KBM-7 (cell line): ENCODE results near the gene NHERF2.
"Not testable (repeated sequence)": the region's sequence is repeated elsewhere in the genome, so short reads cannot be mapped to it uniquely, and the experiment has no call there.

Experiments
- DNase-seq: peaks from one replicate; pipeline ENCODE4 v3.0.0-alpha.2; 2015
- in situ Hi-C: fragments of 300-500 bp; cut with MboI; formaldehyde crosslinking; loops from 2 replicates; pipeline ENCODE4 v1.14.3; 2020; ENCODE audit warnings: low sequenced_read_pairs, low pct_unique_long_range_greater_than_20kb, mixed read lengths

Gene NHERF2

DNA sequence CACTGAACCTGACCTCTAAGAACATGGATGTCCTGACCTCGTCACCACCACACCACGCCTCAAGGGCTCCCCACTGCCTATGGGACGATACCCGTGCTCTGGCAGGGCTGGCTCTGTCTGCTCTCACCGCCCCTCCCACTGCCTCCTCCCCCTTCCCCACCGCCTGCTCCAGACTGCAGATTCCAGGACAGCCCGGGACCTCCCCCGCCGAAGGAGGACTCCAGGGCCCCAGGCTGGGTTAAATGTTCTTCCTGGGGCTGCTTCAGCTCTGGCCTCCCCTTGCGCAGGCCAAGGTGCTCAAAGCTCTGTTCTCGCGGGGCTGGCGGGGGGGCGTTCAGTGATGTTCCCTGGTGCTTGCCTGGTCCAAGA, 4.0 kb upstream of the NHERF2 start:
- in situ Hi-C loops: loop anchor here (10.0 kb wide), 1 partner anchor 122 kb away; the partner anchor contains the start of gene RAB26
- no peak for DNase-seq

DNA sequence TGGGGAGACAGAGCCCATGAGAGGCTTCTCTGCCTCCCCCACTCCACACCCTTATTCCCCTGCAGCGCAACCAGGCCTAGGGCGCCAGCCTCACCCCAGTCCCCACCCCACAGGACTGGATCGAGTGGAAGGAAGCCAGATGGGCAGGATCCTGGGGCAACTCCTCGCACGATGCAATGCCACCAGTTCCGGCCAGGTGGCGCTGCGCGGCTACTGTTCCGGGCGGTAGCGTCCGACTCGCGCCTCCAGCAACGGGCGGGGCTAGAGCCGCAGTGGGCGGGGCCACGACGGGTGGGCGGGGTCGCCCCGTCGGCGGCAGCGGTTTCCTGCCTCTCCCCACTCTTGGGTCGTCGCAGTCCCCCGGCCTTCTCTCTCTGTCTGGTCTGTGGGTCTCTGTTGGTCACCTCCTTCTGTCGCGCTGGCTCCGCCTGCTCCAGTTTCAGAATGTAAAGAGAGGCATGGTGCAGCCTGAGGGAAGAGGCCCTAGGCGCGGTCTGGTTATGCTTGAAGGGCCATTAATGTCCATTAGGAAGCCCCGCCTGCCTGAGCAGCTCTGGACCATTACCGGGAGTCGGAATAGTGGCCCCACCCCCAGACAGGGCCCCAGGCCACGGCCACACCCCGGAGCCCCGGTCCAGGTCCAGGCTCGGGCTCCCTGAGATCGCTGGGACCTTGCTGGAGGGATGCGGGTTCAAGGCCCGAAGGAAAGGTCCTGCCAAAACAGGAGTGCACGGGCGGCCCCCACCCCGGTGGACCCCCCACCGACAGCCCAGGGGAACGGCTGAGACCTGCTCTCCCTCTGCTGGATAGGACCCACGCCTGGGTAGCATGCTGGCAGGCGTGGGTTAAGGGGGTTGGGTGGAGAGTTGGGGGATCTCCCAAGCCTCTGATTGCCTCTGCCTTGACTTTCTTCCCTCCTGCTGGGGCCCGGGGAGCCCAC, 3.3 kb upstream of the NHERF2 start:
- peak; percentile 95 for DNase-seq
- in situ Hi-C loops: loop anchor here (10.0 kb wide), 1 partner anchor 121 kb away; the partner anchor contains the start of gene RAB26

DNA sequence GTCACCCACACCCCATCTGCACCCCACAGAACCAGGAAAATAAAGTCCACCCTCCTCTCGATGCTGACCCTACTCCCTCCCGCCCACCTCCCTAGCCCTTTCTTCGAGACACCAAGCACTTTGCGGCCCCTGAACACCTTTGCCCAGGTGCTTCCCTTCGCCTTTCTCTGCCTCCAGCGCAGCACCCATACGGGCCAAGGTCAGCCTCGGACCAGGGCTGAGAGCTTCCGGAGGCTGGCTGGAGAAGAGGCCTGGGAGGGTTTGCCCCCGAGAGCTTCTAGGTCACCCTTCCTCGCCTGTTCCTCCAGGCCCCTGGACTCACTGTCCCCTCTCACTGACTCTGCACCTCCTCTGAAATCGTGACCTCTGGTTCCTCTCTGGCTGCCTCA, 2.7 kb upstream of the NHERF2 start:
- in situ Hi-C loops: loop anchor here (10.0 kb wide), 1 partner anchor 121 kb away; the partner anchor contains the start of gene RAB26
- DNase-seq: no peak

DNA sequence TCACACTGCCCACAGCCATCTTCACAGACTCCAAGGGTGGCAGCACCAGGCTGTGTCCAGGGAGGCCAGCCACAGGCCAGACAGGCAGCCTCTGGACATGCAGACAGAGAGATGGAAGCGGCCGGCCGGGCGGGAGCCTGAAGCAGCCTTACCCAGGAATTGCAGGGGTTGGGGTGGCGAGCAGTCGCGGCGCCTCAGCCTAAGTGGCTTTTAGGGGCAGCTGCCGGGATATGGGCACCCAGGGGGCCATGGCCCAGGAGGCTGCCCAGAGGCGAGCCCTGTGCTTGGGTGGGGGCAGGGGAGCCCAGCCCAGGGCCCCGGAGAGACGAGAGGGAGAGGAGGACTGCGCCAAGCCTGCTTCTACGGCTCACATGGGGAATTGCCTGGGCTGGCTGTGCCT, 1.5 kb upstream of the NHERF2 start:
- in situ Hi-C loops: loop anchor here (10.0 kb wide), 1 partner anchor 120 kb away; the partner anchor contains the start of gene RAB26
- DNase-seq: no peak

DNA sequence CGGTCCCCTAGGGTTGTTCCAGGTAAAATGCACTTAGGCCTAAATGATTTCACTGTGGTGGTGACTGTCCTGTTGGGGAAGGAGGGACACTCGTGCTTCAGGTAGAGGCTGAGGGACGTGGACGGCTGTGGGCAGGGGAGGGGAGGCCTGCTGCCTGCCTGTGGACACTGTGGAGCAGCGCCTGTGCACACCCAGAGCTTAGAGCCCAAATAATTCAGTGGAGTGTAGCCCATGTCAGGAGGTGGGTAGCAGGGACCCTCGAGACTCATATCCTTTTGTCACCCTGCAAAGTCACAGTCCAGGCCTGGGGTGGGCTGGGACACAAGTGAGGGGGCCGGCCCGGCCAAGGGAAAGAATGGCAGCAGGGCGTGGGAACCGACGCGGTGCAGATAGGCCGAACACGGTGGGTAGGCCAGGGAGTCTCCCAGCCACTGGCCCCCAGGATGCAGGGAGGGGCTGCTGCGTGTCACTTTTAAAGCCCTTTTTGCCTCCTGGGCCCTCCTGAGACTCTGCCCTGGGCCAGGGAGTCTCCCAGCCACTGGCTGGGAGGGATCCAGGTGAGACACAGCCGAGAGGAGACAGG, 733 bp upstream of the NHERF2 start:
- in situ Hi-C loops: loop anchor here (10.0 kb wide), 1 partner anchor 119 kb away; the partner anchor contains the start of gene RAB26

GRCh38 chr16:2027024-2028010, 615 bp downstream of the NHERF2 start:
- peak; percentile 46 for DNase-seq
- in situ Hi-C loops: loop anchor here (10.0 kb wide), 1 partner anchor 117 kb away; the partner anchor contains the start of gene RAB26

More for the DNA sequence above, 733 bp upstream of the NHERF2 start:
- DNase-seq: no peak

DNA sequence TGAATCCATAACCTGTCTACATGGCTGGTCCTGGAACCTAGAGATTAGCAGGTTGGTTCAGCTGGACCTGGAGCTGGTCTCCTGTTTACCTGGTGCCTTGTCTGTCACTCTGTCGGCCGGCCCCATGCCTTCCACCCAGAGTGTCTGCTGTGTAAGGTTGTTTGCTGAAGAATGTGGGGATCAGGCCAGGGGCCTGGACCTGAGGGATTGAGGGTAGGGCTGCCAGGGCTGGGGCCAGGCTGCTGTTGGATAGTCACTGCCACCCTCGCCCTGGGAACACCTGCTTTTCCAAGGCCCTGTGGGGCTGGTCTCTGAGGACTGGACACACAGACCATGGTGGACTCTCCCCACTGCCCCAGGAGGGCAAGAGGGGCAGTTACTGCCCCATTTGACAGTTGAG, 1.4 kb downstream of the NHERF2 start:
- DNase-seq: no peak
- in situ Hi-C loops: loop anchor here (10.0 kb wide), 1 partner anchor 117 kb away; the partner anchor contains the start of gene RAB26

- in situ Hi-C loops: loop anchor here (10.0 kb wide), 1 partner anchor 116 kb away; the partner anchor contains the start of gene RAB26
- DNase-seq: no peak
These were observed 2.0 kb downstream of the NHERF2 start for GRCh38 chr16:2028620-2029220.

DNA sequence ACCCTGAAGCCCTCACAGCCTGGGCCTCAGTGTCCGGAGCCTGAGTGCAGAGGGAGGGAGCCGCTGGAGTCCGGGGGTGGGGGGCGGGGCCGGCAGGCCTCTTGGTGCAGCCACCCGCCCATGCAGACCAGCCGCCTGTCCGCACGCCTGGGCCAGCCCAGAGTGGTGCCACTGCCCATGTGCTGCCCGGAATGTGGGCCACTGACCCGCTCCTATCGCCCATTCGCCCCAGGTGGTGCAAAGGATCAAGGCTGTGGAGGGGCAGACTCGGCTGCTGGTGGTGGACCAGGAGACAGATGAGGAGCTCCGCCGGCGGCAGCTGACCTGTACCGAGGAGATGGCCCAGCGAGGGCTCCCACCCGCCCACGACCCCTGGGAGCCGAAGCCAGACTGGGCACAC, 2.6 kb downstream of the NHERF2 start:
- DNase-seq: no peak
- in situ Hi-C loops: loop anchor here (10.0 kb wide), 1 partner anchor 115 kb away; the partner anchor contains the start of gene RAB26

DNA sequence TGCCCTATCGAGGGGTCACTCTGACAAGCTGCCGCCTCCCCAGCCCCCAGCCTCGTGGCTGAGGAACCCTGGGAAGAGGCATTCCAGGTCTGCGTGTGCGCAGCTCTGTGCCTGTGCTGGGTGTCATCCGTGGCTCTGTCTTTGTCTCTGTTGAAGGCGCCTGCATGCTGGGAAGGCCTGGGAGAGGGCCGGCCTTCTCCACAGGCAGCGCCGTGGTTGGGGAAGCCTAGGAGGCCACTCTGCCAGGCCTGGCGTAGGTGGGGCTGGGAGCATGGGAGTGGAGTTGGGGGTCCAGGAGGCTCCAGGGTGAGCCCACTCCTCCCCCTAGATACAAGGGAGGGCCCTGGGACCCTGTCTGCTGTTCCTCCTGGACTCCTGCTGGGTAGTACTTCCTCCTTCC, 3.3 kb downstream of the NHERF2 start:
- no peak for DNase-seq
- in situ Hi-C loops: no loop called here

GRCh38 chr16:2031081-2031577, 4.4 kb downstream of the NHERF2 start:
- no peak for DNase-seq
- in situ Hi-C loops: no loop called here

DNA sequence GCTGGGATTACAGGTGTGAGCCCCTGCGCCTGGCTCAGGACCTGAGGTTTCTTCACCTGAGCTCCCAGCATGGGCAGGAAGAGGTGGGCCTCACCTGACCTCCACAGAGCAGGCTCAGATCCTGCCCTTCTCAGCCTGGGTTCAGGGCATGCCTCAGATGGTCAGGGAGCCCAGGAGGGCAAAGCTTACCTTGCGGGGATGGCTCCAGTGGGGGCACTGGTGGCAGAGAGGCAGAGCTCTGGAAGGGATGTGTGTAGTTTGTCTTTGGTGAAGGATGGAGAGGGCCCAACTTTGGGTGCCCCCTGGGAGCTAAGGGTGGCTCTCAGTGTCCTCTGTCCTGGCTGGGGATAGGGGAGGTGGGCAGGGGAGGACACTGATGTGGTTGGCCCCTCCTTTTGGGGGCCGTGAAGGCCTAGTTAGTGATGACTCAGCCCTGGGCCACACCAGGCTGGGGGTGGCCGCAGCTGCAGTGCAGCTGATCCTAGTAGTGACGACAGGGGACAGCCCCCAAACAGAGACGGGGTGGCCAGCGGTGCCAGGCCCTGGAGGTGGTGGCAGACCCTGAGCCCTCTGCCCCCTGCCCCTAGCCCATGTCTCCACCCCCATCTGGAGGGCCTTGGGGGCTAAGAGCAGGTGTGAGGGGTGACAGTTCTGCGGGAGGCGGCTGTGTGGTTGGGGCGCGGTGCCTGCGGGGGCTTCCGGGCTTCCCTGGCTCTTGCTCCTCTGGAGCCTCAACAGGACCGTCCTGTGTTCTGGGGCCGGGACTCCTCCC, 5.8 kb downstream of the NHERF2 start:
- no peak for DNase-seq
- in situ Hi-C loops: no loop called here

DNA sequence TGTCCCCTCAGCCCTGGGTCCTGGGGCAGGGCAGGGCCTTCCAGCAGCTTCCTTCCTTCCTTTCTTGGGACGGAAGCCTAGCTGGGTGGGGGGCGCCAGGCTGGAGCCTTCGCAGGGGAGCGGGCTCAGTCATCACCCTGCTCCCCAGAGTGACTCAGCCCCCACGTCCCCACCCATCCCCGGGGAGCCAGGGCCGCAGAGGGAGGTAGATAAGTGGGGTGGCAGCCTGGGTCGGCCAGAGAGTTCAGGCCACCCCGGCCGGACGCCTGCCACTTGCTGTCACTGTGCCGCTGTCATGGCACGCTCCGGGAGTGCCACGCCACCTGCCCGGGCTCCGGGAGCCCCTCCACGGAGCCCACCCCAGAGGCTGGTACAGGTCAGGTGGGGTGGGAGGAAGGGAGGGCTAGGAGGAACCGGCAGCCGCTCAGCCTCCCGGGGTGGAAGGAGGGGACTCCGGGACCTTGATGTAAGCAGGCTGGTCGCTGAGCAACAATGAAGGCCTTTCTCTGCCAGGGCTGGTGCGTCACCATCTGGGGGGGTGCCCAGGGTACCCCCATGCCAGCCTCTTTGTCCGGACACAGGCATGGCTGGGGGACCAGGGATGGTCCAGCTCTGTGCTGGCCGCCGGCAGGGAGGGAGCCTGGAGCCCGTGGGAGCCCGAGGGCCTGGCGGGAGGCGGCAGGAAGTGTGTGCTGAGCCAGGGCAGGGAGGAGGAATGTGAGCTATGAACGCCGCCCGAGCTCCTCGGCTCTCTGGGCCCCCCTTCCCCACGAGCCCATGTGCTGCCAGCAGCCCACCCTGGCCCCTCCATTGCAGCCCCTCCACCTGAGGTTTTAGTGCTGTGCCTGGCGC, 6.6 kb downstream of the NHERF2 start:
- DNase-seq: no peak

DNA sequence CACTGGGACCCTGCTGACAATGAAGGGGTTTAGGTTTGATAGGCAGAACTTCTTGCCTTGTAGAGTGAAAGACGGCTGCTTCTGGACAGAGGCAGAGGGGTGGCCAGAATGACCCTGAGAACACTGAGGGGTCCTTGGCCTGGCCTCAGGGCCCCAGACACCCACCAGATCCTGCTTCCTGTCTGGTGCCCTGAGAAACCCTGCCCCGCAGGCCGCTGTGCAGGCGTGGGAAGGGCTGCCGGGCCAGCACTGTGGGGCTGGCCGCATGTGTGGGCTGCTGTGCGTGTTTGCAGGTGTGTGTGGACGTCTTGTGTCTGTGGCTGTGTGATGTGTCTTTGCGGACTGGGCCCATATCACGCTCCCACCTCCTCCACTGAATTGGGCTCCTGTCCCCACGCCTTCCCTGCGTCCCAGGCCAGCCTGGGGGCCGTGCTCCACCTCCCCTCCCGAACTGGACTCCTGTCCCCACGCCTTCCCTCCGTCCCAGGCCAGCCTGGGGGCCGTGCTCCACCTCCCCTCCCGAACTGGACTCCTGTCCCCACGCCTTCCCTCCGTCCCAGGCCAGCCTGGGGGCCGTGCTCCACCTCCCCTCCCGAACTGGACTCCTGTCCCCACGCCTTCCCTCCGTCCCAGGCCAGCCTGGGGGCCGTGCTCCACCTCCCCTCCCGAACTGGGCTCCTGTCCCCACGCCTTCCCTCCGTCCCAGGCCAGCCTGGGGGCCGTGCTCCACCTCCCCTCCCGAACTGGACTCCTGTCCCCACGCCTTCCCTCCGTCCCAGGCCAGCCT, 7.4 kb downstream of the NHERF2 start:
- DNase-seq, in situ Hi-C loops: not testable (repeated sequence)

More for the DNA sequence above, 6.6 kb downstream of the NHERF2 start:
- in situ Hi-C loops: no loop called here

DNA sequence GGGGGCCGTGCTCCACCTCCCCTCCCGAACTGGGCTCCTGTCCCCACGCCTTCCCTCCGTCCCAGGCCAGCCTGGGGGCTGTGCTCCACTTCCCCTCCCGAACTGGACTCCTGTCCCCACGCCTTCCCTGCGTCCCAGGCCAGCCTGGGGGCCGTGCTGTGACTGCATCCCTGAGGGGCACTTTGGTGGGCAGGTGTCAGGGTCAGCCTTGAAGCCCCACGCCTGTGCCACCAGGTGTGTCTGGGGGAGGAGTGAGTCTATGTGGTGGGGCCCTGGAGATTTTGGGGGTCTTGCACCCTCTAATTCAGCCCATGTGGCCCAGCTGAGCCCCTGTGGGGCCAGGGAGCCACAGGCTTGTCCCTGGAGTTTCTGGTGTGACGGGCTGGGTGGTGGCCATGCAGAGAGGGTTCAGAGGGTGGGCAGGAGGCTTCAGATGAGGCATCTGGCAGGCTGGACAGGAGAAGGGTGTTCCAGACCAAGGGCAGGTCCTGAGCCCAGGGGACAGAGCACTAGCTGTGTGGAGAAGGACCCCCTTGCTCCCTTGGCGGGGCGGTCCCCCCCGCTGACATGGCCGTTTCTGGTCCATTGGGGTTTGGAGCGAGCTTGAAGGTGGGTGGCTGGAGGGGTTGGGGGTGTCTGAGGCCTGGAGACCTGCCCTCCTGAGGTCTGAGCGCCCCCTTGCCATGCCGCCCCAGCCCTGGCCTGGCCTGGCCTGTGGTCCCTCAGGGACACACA, 8.2 kb downstream of the NHERF2 start:
- in situ Hi-C loops: no loop called here
- DNase-seq: no peak
